HUES64 (cell line): Measurements from ENCODE around the gene PPP1R1A.
A peak's percentile ranks its signal among the peaks of the same experiment; 100 is the strongest.

Experiments used
- H3K27ac ChIP-seq: 2 replicates; pipeline ENCODE4 v1.7.0; 2013; ENCODE audit warnings: low read depth, low read length, inconsistent platforms
- H3K27me3 ChIP-seq: 2 replicates; pipeline ENCODE4 v1.6.1; 2013; ENCODE audit warnings: mild to moderate bottlenecking, low read length; ENCODE audit not compliant: insufficient read depth
- H3K36me3 ChIP-seq: 2 replicates; pipeline ENCODE4 v1.6.1; 2013; ENCODE audit warnings: mild to moderate bottlenecking, low read length; ENCODE audit not compliant: insufficient read depth
- H3K4me1 ChIP-seq: 2 replicates; pipeline ENCODE4 v1.6.1; 2013; ENCODE audit warnings: mild to moderate bottlenecking, low read length, moderate library complexity; ENCODE audit not compliant: insufficient read depth
- H3K4me3 ChIP-seq: 2 replicates; pipeline ENCODE4 v1.5.1; 2013; ENCODE audit warnings: mild to moderate bottlenecking, low read length, moderate library complexity
- H3K9ac ChIP-seq: 2 replicates; pipeline ENCODE4 v1.6.1; 2013; ENCODE audit warnings: mild to moderate bottlenecking, low read depth, low read length
- H3K9me3 ChIP-seq: 2 replicates; pipeline ENCODE4 v1.6.1; 2013; ENCODE audit warnings: low read depth, low read length; ENCODE audit not compliant: insufficient read depth
- WGBS: fragments of 150-250, 120-280 bp; methylation state at CpG from one replicate; pipeline ENCODE4 v1.1.7; 2013; ENCODE audit warnings: missing lambda C conversion rate; 5-methylcytosine and 5-hydroxymethylcytosine counted together

Gene PPP1R1A

GRCh38 chr12:54601841-54602240 lies 13.4 kb upstream of the PPP1R1A start:
- Histone ChIP-seq H3K9me3 (no peaks in the 10 kb centered on the region), H3K36me3 (no peaks in the 10 kb centered on the region), H3K4me3 (no peak overlapping the region), H3K27ac (no peak overlapping the region), H3K9ac (no peak overlapping the region), H3K27me3 (no peaks in the 10 kb centered on the region), H3K4me1 (no peaks in the 10 kb centered on the region)
- 68% methylated on average over 4 of the region's 4 CpGs for WGBS

GRCh38 chr12:54598970-54599369 lies 10.5 kb upstream of the PPP1R1A start:
- Histone ChIP-seq H3K4me3 (no peak overlapping the region), H3K27me3 (peaks cover 17% of the 10 kb centered on the region; the same call in 1 of the 2 replicates), H3K27ac (no peak overlapping the region), H3K4me1 (no peaks in the 10 kb centered on the region), H3K9ac (no peak overlapping the region), H3K36me3 (no peaks in the 10 kb centered on the region), H3K9me3 (no peaks in the 10 kb centered on the region)
- WGBS: 87% methylated on average over 5 of the region's 5 CpGs

- Histone ChIP-seq H3K4me3 (no peak overlapping the region), H3K27ac (no peak overlapping the region), H3K36me3 (no peaks in the 10 kb centered on the region), H3K4me1 (no peaks in the 10 kb centered on the region; the same call in 1 of the 2 replicates), H3K27me3 (peaks cover 40% of the 10 kb centered on the region), H3K9ac (no peak overlapping the region), H3K9me3 (no peaks in the 10 kb centered on the region)
- 45% methylated on average over 3 of the region's 3 CpGs for WGBS
Observed at GRCh38 chr12:54596526-54596946, 8.1 kb upstream of the PPP1R1A start.

DNA sequence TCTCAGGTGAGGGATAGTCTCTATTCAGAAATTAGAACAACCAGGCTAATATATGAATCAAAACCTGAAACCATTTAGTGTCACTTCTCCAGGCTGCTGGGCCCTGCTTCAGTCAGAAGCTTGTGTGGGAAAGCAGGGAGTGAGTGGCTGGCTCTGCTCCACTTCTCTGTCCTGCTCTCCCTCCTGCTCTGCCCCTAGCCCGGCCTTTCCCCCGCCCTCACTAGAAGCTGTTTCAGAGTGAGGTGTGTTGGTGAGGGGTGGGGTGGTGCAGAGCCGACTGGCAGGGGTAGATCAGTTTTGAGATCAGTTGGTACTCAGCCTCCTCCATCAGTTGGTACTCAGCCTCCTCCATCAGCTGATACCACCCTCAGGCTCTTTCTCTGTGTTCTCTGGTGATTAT lies 7.0 kb upstream of the PPP1R1A start:
- Histone ChIP-seq H3K9ac (no peak overlapping the region), H3K9me3 (no peaks in the 10 kb centered on the region), H3K27me3 (peaks cover 51% of the 10 kb centered on the region), H3K27ac (no peak overlapping the region), H3K4me3 (no peak overlapping the region), H3K36me3 (no peaks in the 10 kb centered on the region), H3K4me1 (peaks cover 8% of the 10 kb centered on the region)
- WGBS: 100% methylated on average over 1 of the region's 3 CpGs

DNA sequence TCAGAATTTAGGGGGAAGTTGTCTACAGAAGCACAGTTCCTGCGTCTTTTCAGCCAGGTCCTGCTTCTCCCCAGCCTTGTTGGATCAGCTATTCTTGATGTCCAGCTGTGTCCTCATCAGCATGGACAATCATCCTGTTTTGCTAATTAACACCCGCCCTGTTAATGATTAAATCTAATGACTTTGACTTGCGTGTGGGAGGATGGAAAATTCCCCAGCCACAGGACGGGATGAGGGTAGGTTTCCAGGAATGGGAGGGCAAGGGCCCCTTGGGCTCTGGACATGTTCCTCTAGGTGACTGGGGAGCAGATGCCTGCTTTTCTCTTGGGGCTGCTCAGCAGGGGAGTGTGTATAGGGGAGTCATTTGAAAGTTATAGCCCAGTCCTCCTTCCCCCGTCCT lies 5.3 kb upstream of the PPP1R1A start:
- H3K9ac ChIP-seq: no peak overlapping the region
- H3K27ac ChIP-seq: no peak overlapping the region
- H3K36me3 ChIP-seq: no peaks in the 10 kb centered on the region
- H3K4me1 ChIP-seq: peaks cover 19% of the 10 kb centered on the region
- no peak overlapping the region for H3K4me3 ChIP-seq
- H3K9me3 ChIP-seq: no peaks in the 10 kb centered on the region
- 84% methylated on average over 4 of the region's 5 CpGs for WGBS
- peaks cover 68% of the 10 kb centered on the region for H3K27me3 ChIP-seq

GRCh38 chr12:54593135-54593534 lies 4.7 kb upstream of the PPP1R1A start:
- H3K27ac ChIP-seq: no peak overlapping the region
- peaks cover 19% of the 10 kb centered on the region for H3K4me1 ChIP-seq
- H3K36me3 ChIP-seq: no peaks in the 10 kb centered on the region
- no peak overlapping the region for H3K4me3 ChIP-seq
- no peak overlapping the region for H3K9ac ChIP-seq
- no peaks in the 10 kb centered on the region for H3K9me3 ChIP-seq
- H3K27me3 ChIP-seq: peaks cover 71% of the 10 kb centered on the region
- 78% methylated on average over 4 of the region's 4 CpGs for WGBS

- no peaks in the 10 kb centered on the region for H3K36me3 ChIP-seq
- H3K27ac ChIP-seq: no peak overlapping the region
- H3K4me1 ChIP-seq: peaks cover 19% of the 10 kb centered on the region
- peaks cover 79% of the 10 kb centered on the region for H3K27me3 ChIP-seq
- H3K9me3 ChIP-seq: no peaks in the 10 kb centered on the region
- no peak overlapping the region for H3K4me3 ChIP-seq
- no peak overlapping the region for H3K9ac ChIP-seq
- 83% methylated on average over 2 of the region's 2 CpGs for WGBS
Observed at GRCh38 chr12:54592316-54592715, 3.9 kb upstream of the PPP1R1A start.

- Histone ChIP-seq H3K9me3 (no peaks in the 10 kb centered on the region), H3K9ac (no peak overlapping the region), H3K27ac (no peak overlapping the region), H3K36me3 (no peaks in the 10 kb centered on the region), H3K27me3 (peaks cover 89% of the 10 kb centered on the region), H3K4me1 (peaks cover 19% of the 10 kb centered on the region), H3K4me3 (no peak overlapping the region)
- WGBS: 61% methylated on average over 5 of the region's 7 CpGs
Observed at GRCh38 chr12:54590978-54591591, 2.6 kb upstream of the PPP1R1A start.

- no peak overlapping the region for H3K4me3 ChIP-seq
- no peaks in the 10 kb centered on the region for H3K9me3 ChIP-seq
- H3K27ac ChIP-seq: no peak overlapping the region
- H3K27me3 ChIP-seq: peaks cover 78% of the 10 kb centered on the region
- H3K36me3 ChIP-seq: no peaks in the 10 kb centered on the region
- H3K4me1 ChIP-seq: peaks cover 19% of the 10 kb centered on the region
- no peak overlapping the region for H3K9ac ChIP-seq
- WGBS: 57% methylated on average over 5 of the region's 5 CpGs
Observed at GRCh38 chr12:54589964-54590363, 1.5 kb upstream of the PPP1R1A start.

DNA sequence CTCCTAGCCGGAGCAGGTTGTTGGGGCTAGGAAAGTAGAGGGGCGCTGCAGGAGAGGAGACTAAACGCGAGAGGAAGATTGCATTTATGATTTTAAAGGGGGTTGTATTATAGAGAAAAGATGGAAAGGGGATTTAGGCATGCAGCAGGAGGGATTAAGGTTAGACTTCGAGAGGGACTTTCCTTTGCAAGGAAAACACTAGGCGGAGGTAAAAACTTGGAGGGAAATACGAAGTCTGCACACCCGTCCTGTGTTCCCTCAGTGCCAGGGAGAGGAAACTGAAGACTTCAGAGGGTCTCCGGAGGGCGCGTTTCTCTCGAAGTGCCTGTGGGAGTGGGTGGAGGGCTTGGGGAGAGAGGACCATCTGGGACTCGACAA lies 420 bp upstream of the PPP1R1A start:
- Histone ChIP-seq H3K27ac (no peak overlapping the region), H3K9me3 (no peaks in the 10 kb centered on the region), H3K27me3 (peaks cover 71% of the 10 kb centered on the region), H3K4me3 (peak overlapping the region; percentile 72), H3K4me1 (peaks cover 19% of the 10 kb centered on the region), H3K9ac (no peak overlapping the region), H3K36me3 (no peaks in the 10 kb centered on the region)
- 20% methylated on average over 13 of the region's 13 CpGs for WGBS

GRCh38 chr12:54587315-54587873 lies 1.1 kb downstream of the PPP1R1A start:
- Histone ChIP-seq H3K27ac (no peak overlapping the region), H3K9ac (no peak overlapping the region), H3K36me3 (no peaks in the 10 kb centered on the region), H3K4me1 (peaks cover 26% of the 10 kb centered on the region), H3K9me3 (no peaks in the 10 kb centered on the region), H3K4me3 (peak overlapping the region; percentile 72), H3K27me3 (peaks cover 57% of the 10 kb centered on the region)
- WGBS: 57% methylated on average over 4 of the region's 5 CpGs

- Histone ChIP-seq H3K36me3 (no peaks in the 10 kb centered on the region), H3K9me3 (no peaks in the 10 kb centered on the region), H3K9ac (no peak overlapping the region), H3K27ac (no peak overlapping the region), H3K4me1 (peaks cover 26% of the 10 kb centered on the region), H3K4me3 (no peak overlapping the region), H3K27me3 (peaks cover 49% of the 10 kb centered on the region)
- WGBS: 82% methylated on average over 2 of the region's 2 CpGs
Observed at GRCh38 chr12:54586620-54587019, 1.8 kb downstream of the PPP1R1A start.
